ENCODE measurements around the gene HPSE2. TPM values are rescaled to one million over a fixed set of nuclear protein-coding genes. Genes with fewer than 3 reads are reported as not detected.
A peak's percentile ranks its signal among the peaks of the same experiment; 100 is the strongest.

The HPSE2 gene
- total RNA-seq, 1 experiment from 2014 or later = 0.05 TPM

DNA sequence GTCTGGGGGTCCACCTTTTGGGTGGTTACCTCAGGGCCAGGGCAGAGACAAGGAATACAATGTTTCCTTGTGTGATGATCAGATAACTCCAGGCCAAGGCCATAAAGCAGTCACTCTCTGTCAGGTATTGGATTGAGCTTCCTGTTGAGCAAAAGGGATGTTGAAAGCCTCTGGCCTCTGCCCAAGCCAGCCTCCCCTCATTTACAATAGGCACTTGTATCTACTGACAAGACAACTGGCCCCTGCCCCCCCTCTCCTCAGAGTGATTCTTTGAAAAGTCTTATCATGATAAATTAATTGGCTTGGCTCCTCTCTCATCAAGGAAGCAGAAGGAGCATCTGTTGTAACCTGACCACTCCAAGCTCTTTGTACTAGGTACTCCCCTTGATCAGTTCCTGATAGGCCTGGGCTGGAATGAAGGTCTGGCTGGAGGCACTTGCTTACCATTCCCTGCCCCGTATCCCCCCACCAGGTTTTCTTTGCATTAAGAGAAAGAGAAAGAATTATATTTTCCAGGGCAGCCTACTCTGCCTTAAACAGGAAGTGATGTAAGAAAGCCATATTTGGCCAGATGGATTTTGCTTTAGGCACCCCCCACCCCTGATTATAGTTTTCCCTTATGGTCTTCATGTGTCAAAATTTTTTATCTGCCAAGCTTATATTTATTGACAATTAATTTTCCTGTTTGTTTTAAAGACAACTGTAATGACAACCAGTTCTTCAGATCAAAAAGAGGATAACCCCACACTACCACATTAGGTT, 746.8 kb downstream of the HPSE2 start:
- TF ChIP-seq, protein P1, sequence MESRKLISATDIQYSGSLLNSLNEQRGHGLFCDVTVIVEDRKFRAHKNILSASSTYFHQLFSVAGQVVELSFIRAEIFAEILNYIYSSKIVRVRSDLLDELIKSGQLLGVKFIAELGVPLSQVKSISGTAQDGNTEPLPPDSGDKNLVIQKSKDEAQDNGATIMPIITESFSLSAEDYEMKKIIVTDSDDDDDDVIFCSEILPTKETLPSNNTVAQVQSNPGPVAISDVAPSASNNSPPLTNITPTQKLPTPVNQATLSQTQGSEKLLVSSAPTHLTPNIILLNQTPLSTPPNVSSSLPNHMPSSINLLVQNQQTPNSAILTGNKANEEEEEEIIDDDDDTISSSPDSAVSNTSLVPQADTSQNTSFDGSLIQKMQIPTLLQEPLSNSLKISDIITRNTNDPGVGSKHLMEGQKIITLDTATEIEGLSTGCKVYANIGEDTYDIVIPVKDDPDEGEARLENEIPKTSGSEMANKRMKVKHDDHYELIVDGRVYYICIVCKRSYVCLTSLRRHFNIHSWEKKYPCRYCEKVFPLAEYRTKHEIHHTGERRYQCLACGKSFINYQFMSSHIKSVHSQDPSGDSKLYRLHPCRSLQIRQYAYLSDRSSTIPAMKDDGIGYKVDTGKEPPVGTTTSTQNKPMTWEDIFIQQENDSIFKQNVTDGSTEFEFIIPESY (IDR thresholded peaks at IDR 0.05; ENCODE audit: extremely low read depth, insufficient replicate concordance, low read length) = no peak
- peak; percentile 61; the same call in 1 of the 2 replicates for TF ChIP-seq SRF (IDR thresholded peaks at IDR 0.05; ENCODE audit: low read depth)
- Histone ChIP-seq H2AFZ (ENCODE audit: low read depth, low read length, poor library complexity, severe bottlenecking) (no peak overlapping the region), H4K20me1 (ENCODE audit: insufficient read depth) (no peaks in the 10 kb centered on the region), H3K36me3 (ENCODE audit: control insufficient read depth in 1 of 2, insufficient read depth in 2 of 2, low read length in 2 of 2) (no peaks in the 10 kb centered on the region), H3K9me3 (ENCODE audit: control insufficient read depth in 1 of 2, insufficient read depth in 1 of 2, low read depth in 1 of 2, low read length in 2 of 2) (no peaks in the 10 kb centered on the region), H3K4me3 (replicated peaks in 1 of 2; ENCODE audit: low read depth in 1 of 2, low read length in 2 of 2) (no peak overlapping the region), H3K9ac (ENCODE audit: low read length) (no peak overlapping the region), H3K4me2 (ENCODE audit: low read length) (no peak overlapping the region), H3K9me2 (ENCODE audit: insufficient read depth) (no peaks in the 10 kb centered on the region), H3K4me1 (ENCODE audit: control insufficient read depth in 1 of 2, insufficient read depth in 2 of 2, low read length in 2 of 2) (no peaks in the 10 kb centered on the region), H3K27me3 (ENCODE audit: insufficient read depth, low read length) (peaks cover 3% of the 10 kb centered on the region; the same call in 1 of the 2 replicates), H3K27ac (ENCODE audit: low read depth, low read length) (no peak overlapping the region), H3K79me2 (ENCODE audit: insufficient read depth, low read length) (no peaks in the 10 kb centered on the region)
- CTCF ChIA-PET = interaction anchor here (1.3 to 1.4 kb wide), 2 partner anchors 22 to 758 kb away, joined by 3 to 5 read pairs; no protein-coding TSS in a partner anchor
- intact Hi-C loops (cut with micrococcal nuclease) = no loop called here
- POLR2A ChIA-PET = no interaction called here
- DNase-seq (ENCODE audit: low read depth, low spot score) (no peak), ATAC-seq (no peak)
- RAD21 ChIA-PET (ENCODE audit: low non-redundant PET in 1 of 2, low total read pairs in 2 of 2, uncharacterized antibody in 2 of 2, unreplicated experiment in 2 of 2) = interaction anchor here in 1 of 2 experiments (1.1 kb wide), 1 partner anchor 22 kb away, joined by 3 read pairs; no protein-coding TSS in a partner anchor
- BruUV-seq (replicated peaks) = no TSS peak

DNA sequence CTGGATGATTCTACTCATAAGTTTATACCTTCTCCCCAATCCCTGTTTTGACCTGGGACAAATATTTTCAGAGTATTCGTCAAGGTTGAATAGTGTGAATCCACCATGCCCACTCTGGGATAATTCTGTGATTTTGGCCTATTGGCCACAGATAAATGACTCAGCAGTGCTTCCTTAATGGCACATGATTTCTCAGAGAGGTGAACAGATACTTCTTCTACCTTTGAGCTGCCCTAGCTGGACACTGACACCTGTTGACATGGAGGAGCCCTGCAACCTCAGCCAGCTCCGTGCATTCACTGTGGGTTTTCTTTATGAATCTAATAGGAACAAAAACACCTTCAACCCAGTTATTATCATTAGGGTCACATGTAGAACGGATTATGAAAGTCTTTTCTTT, 748.0 kb downstream of the HPSE2 start:
- H2AFZ ChIP-seq (ENCODE audit: low read depth, low read length, poor library complexity, severe bottlenecking) = peak overlapping the region; percentile 0
- no peak for TF ChIP-seq SRF (IDR thresholded peaks at IDR 0.05; ENCODE audit: low read depth)
- no peak for TF ChIP-seq ELF1 (IDR thresholded peaks at IDR 0.05; ENCODE audit: borderline replicate concordance, low read depth)
- no peak for TF ChIP-seq TCF7L2 (IDR thresholded peaks at IDR 0.05; ENCODE audit: borderline replicate concordance, extremely low read depth, insufficient read depth, insufficient read length)
- TF ChIP-seq EZH2phosphoT487 (IDR thresholded peaks at IDR 0.05; ENCODE audit: borderline replicate concordance) = no peak
- TF ChIP-seq, protein P2, sequence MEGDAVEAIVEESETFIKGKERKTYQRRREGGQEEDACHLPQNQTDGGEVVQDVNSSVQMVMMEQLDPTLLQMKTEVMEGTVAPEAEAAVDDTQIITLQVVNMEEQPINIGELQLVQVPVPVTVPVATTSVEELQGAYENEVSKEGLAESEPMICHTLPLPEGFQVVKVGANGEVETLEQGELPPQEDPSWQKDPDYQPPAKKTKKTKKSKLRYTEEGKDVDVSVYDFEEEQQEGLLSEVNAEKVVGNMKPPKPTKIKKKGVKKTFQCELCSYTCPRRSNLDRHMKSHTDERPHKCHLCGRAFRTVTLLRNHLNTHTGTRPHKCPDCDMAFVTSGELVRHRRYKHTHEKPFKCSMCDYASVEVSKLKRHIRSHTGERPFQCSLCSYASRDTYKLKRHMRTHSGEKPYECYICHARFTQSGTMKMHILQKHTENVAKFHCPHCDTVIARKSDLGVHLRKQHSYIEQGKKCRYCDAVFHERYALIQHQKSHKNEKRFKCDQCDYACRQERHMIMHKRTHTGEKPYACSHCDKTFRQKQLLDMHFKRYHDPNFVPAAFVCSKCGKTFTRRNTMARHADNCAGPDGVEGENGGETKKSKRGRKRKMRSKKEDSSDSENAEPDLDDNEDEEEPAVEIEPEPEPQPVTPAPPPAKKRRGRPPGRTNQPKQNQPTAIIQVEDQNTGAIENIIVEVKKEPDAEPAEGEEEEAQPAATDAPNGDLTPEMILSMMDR (IDR thresholded peaks at IDR 0.05 in 2 of 3, conservative IDR thresholded peaks at IDR 0.05 in 1 of 3; ENCODE audit: borderline replicate concordance in 1 of 3, insufficient read depth in 1 of 3, low read depth in 2 of 3, low read length in 2 of 3) = peak; percentile 12 to 39 (median 36); a peak in 4 of 6 replicates
- TF ChIP-seq RAD21 (IDR thresholded peaks at IDR 0.05; ENCODE audit: low read depth) = peak; percentile 37; the same call in 1 of the 2 replicates
- no peak for TF ChIP-seq FOSL1 (IDR thresholded peaks at IDR 0.05; ENCODE audit: low read depth)
- no peak for TF ChIP-seq SIN3A (IDR thresholded peaks at IDR 0.05; ENCODE audit: low read depth)
- TF ChIP-seq YY1 (IDR thresholded peaks at IDR 0.05; ENCODE audit: extremely low read depth, insufficient replicate concordance, low read depth, low read length) = no peak
- no peaks in the 10 kb centered on the region for H3K9me3 ChIP-seq (ENCODE audit: control insufficient read depth in 1 of 2, insufficient read depth in 1 of 2, low read depth in 1 of 2, low read length in 2 of 2)
- intact Hi-C loops (cut with micrococcal nuclease) = no loop called here
- ChIA-PET CTCF (interaction anchor here (1.4 kb wide), 1 partner anchor 759 kb away, joined by 3 read pairs; no protein-coding TSS in a partner anchor), POLR2A (no interaction called here), RAD21 (ENCODE audit: low non-redundant PET in 1 of 2, low total read pairs in 2 of 2, uncharacterized antibody in 2 of 2, unreplicated experiment in 2 of 2) (no interaction called here)
- BruUV-seq (replicated peaks) = no TSS peak
- H3K4me1 ChIP-seq (ENCODE audit: control insufficient read depth in 1 of 2, insufficient read depth in 2 of 2, low read length in 2 of 2) = no peaks in the 10 kb centered on the region
- no peak overlapping the region for H3K4me3 ChIP-seq (replicated peaks in 1 of 2; ENCODE audit: low read depth in 1 of 2, low read length in 2 of 2)
- no peak overlapping the region for H3K27ac ChIP-seq (ENCODE audit: low read depth, low read length)
- H4K20me1 ChIP-seq (ENCODE audit: insufficient read depth) = no peaks in the 10 kb centered on the region
- H3K36me3 ChIP-seq (ENCODE audit: control insufficient read depth in 1 of 2, insufficient read depth in 2 of 2, low read length in 2 of 2) = no peaks in the 10 kb centered on the region
- DNase-seq (ENCODE audit: low read depth, low spot score) (peak; percentile 8), ATAC-seq (peak; percentile 84)
- H3K4me2 ChIP-seq (ENCODE audit: low read length) = no peak overlapping the region
- H3K9ac ChIP-seq (ENCODE audit: low read length) = no peak overlapping the region
- no peaks in the 10 kb centered on the region for H3K79me2 ChIP-seq (ENCODE audit: insufficient read depth, low read length)
- no peaks in the 10 kb centered on the region for H3K9me2 ChIP-seq (ENCODE audit: insufficient read depth)
- no peaks in the 10 kb centered on the region; the same call in 1 of the 2 replicates for H3K27me3 ChIP-seq (ENCODE audit: insufficient read depth, low read length)

Data from HCT116 (cell line).